Caco-2 (cell line): Measurements from ENCODE around the gene RGCC. TPM values are rescaled to one million over a fixed set of nuclear protein-coding genes. Genes with fewer than 3 reads are reported as not detected.

ENCODE experiments used
- BruUV-seq: library from RNA; stranded (reverse); fragments of 400-500 nt; replicated peaks from 2 replicates; lab custom pipeline; 2021; lab: Mats Ljungman, UMichigan
- CTCF ChIA-PET: fragments of 300-600 bp; sonication (Branson Sonifier 250); formaldehyde crosslinking; loops from one replicate; lab custom pipeline; 2022; ENCODE audit warnings: antibody characterized with exemption; lab: Charles Lee
- POLR2A ChIA-PET: fragments of 300-600 bp; sonication (Branson Sonifier 250); formaldehyde crosslinking; loops from one replicate; lab custom pipeline; 2022; ENCODE audit warnings: antibody characterized with exemption; lab: Charles Lee
- DNase-seq, 2 experiments: peaks; one replicate each; pipeline versions ENCODE4 v3.0.0 to v3.0.0-alpha.2; 2020 to 2022
- H3K27me3 ChIP-seq: replicated peaks from 2 replicates; pipeline ENCODE4 v1.6.0; 2011; ENCODE audit warnings: low read length; ENCODE audit not compliant: control insufficient read depth, insufficient read depth
- H3K36me3 ChIP-seq: 2 replicates; pipeline ENCODE4 v1.5.1; 2011; ENCODE audit warnings: low read length; ENCODE audit not compliant: control insufficient read depth, insufficient read depth
- H3K4me1 ChIP-seq: fragments of 250-450 bp; sonication (Bioruptor Pico); 2 replicates; pipeline ENCODE4 v1.5.1; 2020; ENCODE audit warnings: mild to moderate bottlenecking
- H3K4me3 ChIP-seq: 2 replicates; pipeline ENCODE4 v1.5.1; 2011; ENCODE audit warnings: low read depth, mild to moderate bottlenecking, control low read depth, low read length
- H3K9me3 ChIP-seq: fragments of 250-450 bp; sonication (Bioruptor Pico); 2 replicates; pipeline ENCODE4 v1.5.1; 2020; ENCODE audit warnings: mild to moderate bottlenecking, moderate library complexity
- H3K27ac Mint-ChIP-seq: one replicate; pipeline ENCODE4 v1.8.0; 2022; ENCODE audit warnings: mixed read lengths; ENCODE audit not compliant: unreplicated experiment
- H3K27me3 Mint-ChIP-seq: one replicate; pipeline ENCODE4 v1.8.0; 2022; ENCODE audit warnings: mixed read lengths; ENCODE audit not compliant: insufficient read depth, unreplicated experiment
- H3K36me3 Mint-ChIP-seq: one replicate; pipeline ENCODE4 v1.8.0; 2022; ENCODE audit warnings: mild to moderate bottlenecking, mixed read lengths; ENCODE audit not compliant: insufficient read depth, unreplicated experiment
- H3K4me1 Mint-ChIP-seq: one replicate; pipeline ENCODE4 v1.8.0; 2022; ENCODE audit warnings: low read depth, mixed read lengths; ENCODE audit not compliant: unreplicated experiment
- H3K4me3 Mint-ChIP-seq: one replicate; pipeline ENCODE4 v1.8.0; 2022; ENCODE audit warnings: mild to moderate bottlenecking, moderate library complexity, mixed read lengths; ENCODE audit not compliant: unreplicated experiment
- H3K9me3 Mint-ChIP-seq: one replicate; pipeline ENCODE4 v1.8.0; 2022; ENCODE audit warnings: mixed read lengths; ENCODE audit not compliant: unreplicated experiment
- intact Hi-C: fragments of 100-400 bp; cut with micrococcal nuclease; formaldehyde crosslinking; loops from one replicate; pipeline ENCODE4 v1.10.0; 2022; ENCODE audit not compliant: unreplicated experiment
- total RNA-seq: library from RNA; stranded (reverse); gene quantifications from 2 replicates; pipeline ENCODE4 v1.2.3, GENCODE V29; 2022
- TF ChIP-seq, protein P1 (sequence below), 2 experiments: fragments of 200-600 bp in 1 of 2; IDR thresholded peaks; 1 replicate in 1 of 2; 2 replicates in 1 of 2; pipeline versions ENCODE4 v1.5.1 to v1.8.0; 2011 to 2022; ENCODE audit warnings: antibody characterized with exemption in 1 of 2, control low read depth in 1 of 2, inconsistent platforms in 1 of 2, low read depth in 1 of 2, low read length in 1 of 2, mild to moderate bottlenecking in 1 of 2, moderate library complexity in 1 of 2; ENCODE audit not compliant: insufficient read depth in 1 of 2, severe bottlenecking in 1 of 2, unreplicated experiment in 1 of 2

RGCC gene
- total RNA-seq, 1 experiment from 2014 or later = 70.8 TPM

GRCh38 chr13:41454170-41454569 lies 3.2 kb upstream of the RGCC start:
- peaks cover 6% of the 10 kb centered on the region for H3K4me1 Mint-ChIP-seq
- no peak overlapping the region for H3K4me3 ChIP-seq
- ChIA-PET POLR2A (no interaction called here), CTCF (no interaction called here)
- no peaks in the 10 kb centered on the region for H3K36me3 ChIP-seq
- no peaks in the 10 kb centered on the region for H3K9me3 Mint-ChIP-seq
- peaks cover 7% of the 10 kb centered on the region for H3K27me3 Mint-ChIP-seq
- H3K27ac Mint-ChIP-seq = no peak overlapping the region
- no peak for DNase-seq
- intact Hi-C loops = no loop called here
- TF ChIP-seq, protein P1, sequence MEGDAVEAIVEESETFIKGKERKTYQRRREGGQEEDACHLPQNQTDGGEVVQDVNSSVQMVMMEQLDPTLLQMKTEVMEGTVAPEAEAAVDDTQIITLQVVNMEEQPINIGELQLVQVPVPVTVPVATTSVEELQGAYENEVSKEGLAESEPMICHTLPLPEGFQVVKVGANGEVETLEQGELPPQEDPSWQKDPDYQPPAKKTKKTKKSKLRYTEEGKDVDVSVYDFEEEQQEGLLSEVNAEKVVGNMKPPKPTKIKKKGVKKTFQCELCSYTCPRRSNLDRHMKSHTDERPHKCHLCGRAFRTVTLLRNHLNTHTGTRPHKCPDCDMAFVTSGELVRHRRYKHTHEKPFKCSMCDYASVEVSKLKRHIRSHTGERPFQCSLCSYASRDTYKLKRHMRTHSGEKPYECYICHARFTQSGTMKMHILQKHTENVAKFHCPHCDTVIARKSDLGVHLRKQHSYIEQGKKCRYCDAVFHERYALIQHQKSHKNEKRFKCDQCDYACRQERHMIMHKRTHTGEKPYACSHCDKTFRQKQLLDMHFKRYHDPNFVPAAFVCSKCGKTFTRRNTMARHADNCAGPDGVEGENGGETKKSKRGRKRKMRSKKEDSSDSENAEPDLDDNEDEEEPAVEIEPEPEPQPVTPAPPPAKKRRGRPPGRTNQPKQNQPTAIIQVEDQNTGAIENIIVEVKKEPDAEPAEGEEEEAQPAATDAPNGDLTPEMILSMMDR (IDR thresholded peaks at IDR 0.05; ENCODE audit: insufficient read depth in 1 of 2, low read depth in 1 of 2, low read length in 1 of 2, severe bottlenecking in 1 of 2, unreplicated experiment in 1 of 2) = no peak
- no peaks in the 10 kb centered on the region for H3K9me3 ChIP-seq
- BruUV-seq = no TSS peak
- no peaks in the 10 kb centered on the region for H3K27me3 ChIP-seq
- H3K4me3 Mint-ChIP-seq = no peak overlapping the region
- H3K4me1 ChIP-seq = no peaks in the 10 kb centered on the region
- H3K36me3 Mint-ChIP-seq = peaks cover 16% of the 10 kb centered on the region

DNA sequence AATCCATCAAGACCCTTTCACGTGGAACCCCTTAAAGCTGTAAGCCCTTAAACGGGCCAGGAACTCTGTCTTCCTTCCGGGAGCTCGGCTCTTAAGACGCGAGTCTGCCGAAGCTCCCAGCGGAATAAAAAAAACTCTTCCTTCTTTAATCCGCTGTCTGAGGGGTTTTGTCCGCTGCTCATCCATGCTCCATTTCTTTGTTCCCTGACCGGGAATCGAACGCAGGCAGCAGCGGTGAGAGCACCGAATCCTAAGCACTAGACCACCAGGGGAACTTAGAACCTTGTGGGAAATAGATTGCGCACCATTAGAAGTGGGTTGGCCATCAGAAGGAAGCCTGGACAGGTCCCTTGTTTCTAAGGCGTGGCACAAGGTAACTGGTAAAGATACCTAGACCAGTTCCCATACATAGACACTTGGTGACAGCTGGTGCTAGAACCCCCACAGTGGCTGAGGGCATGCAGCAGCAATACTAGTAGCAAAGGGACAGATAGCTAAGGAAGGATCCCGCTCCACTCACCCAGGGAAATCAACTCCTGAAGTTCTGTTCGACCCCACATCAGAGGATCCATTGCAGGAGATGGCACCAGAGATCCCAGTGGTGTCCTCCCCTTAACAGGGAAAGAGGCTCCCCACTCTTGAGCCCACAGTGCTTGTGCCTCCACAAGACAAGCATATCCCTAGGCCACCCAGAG lies 1.5 kb upstream of the RGCC start:
- no peak for DNase-seq
- Histone ChIP-seq H3K27me3 (no peaks in the 10 kb centered on the region), H3K4me1 (no peaks in the 10 kb centered on the region), H3K4me3 (no peak overlapping the region), H3K36me3 (no peaks in the 10 kb centered on the region), H3K9me3 (no peaks in the 10 kb centered on the region)
- Mint-ChIP-seq H3K27ac (peak overlapping the region; percentile 19), H3K9me3 (no peaks in the 10 kb centered on the region), H3K27me3 (peaks cover 7% of the 10 kb centered on the region), H3K4me3 (peak overlapping the region; percentile 83), H3K4me1 (peaks cover 21% of the 10 kb centered on the region), H3K36me3 (peaks cover 33% of the 10 kb centered on the region)
- BruUV-seq = no TSS peak
- intact Hi-C loops = loop anchor here (2.0 to 5.0 kb wide), 2 partner anchors 45 to 136 kb away; no protein-coding TSS in a partner anchor
- TF ChIP-seq, protein P1 (IDR thresholded peaks at IDR 0.05; ENCODE audit: insufficient read depth in 1 of 2, low read depth in 1 of 2, low read length in 1 of 2, severe bottlenecking in 1 of 2, unreplicated experiment in 1 of 2) = no peak
- POLR2A ChIA-PET = no interaction called here
- CTCF ChIA-PET = interaction anchor here (4.4 kb wide), 1 partner anchor 197 kb away, joined by 38 read pairs; no protein-coding TSS in a partner anchor

DNA sequence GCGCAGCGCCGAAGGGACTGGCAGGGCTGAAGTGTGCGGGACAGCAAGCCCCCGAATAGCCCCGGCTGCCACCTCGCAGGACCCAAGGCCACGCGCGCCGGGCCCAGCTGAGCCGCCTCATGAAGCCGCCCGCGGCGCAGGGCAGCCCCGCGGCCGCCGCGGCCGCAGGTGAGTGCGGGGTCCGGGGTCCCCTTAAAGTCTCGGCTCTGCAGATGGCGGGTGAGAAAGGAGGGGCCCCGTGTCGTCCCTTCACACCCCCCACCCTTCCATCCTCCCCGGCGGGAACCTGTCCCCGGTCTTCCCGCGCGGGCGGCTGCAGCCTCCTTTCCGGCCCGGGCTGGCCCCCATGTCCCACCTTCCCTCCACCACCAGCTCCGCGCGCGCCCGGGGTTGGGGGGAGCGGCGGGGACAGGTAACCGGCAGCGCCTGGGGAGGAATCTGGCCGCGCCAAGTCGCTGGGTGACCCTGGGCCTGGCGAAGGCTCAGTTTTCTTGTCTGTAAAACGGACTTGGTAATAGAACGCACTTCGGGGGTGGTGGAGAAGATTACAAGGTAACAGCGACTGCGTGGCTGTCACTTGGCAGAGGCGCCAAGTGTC lies 338 bp downstream of the RGCC start:
- Histone ChIP-seq H3K27me3 (no peaks in the 10 kb centered on the region), H3K9me3 (no peaks in the 10 kb centered on the region), H3K4me1 (no peaks in the 10 kb centered on the region), H3K4me3 (peak overlapping the region; percentile 60), H3K36me3 (no peaks in the 10 kb centered on the region)
- CTCF ChIA-PET = interaction anchor here (1.0 to 4.4 kb wide), 3 partner anchors 148 to 195 kb away, joined by 4 to 38 read pairs (median 5); no protein-coding TSS in a partner anchor
- peaks cover 21% of the 10 kb centered on the region for H3K4me1 Mint-ChIP-seq
- peak in 1 of 2 experiments; percentile 48 for DNase-seq
- H3K36me3 Mint-ChIP-seq = peaks cover 47% of the 10 kb centered on the region
- BruUV-seq = no TSS peak
- TF ChIP-seq, protein P1 (IDR thresholded peaks at IDR 0.05; ENCODE audit: insufficient read depth in 1 of 2, low read depth in 1 of 2, low read length in 1 of 2, severe bottlenecking in 1 of 2, unreplicated experiment in 1 of 2) = no peak
- no peaks in the 10 kb centered on the region for H3K9me3 Mint-ChIP-seq
- intact Hi-C loops = loop anchor here (2.0 to 5.0 kb wide), 3 partner anchors 47 to 149 kb away; no protein-coding TSS in a partner anchor
- POLR2A ChIA-PET = interaction anchor here (0.8 kb wide), 1 partner anchor 156 kb away, joined by 3 read pairs; no protein-coding TSS in a partner anchor
- H3K27ac Mint-ChIP-seq = no peak overlapping the region
- H3K4me3 Mint-ChIP-seq = peak overlapping the region; percentile 83
- H3K27me3 Mint-ChIP-seq = peaks cover 7% of the 10 kb centered on the region
